Stimulated activated CD4-positive, alpha-beta T cell treated with anti-CD3 and anti-CD28 coated beads, Interleukin-15, amount 100 ng/mL, for 1 hour (primary cell): ENCODE data around the gene PIGQ.
A peak's percentile ranks its signal among the peaks of the same experiment; 100 is the strongest.

Source experiments
- DNase-seq, 2 donors: peaks; one replicate each; pipeline ENCODE4 v3.0.0-alpha.2; 2020; ENCODE audit warnings: low read depth in 1 of 2, low spot score in 1 of 2

PIGQ gene

DNA sequence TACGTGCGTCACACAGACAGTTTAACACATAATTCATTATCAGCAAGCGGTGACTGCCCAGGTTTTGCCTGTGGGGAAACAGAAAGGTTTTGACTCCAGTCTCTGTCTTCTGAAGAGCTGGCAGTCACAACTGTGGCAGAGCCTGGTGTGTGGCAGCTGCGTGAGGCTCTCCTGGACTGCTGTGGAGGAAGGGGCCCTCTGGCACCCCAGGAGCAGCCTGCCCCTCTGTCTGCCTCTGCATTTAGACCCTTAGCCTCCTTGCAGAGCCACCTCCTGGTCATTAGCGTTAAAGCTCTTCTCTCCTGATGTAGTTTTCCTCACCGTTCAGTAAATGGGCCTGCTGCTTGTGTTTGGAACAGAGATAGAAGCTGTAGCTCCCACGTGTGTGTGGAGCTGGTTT, 31.0 kb downstream of the PIGQ start:
- DNase-seq: no peak

DNA sequence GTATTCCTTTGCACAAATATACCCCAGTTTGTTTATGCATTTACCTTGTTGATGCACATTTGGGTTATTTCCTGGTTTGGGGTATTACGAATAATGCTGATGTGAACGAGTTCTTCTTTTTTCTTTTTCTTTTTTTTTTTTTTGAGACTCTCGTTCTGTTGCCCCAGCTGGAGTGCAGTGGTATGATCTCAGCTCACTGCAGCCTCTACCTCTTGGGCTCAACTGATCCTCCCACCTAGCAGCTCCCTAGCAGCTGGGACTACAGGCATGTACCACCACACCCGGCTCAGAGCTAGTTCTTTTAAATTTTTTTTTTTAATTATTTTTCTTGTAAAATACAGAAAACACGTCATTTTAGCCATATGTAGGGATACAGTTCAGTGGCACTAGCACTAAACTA, 34.2 kb downstream of the PIGQ start:
- DNase-seq: no peak

DNA sequence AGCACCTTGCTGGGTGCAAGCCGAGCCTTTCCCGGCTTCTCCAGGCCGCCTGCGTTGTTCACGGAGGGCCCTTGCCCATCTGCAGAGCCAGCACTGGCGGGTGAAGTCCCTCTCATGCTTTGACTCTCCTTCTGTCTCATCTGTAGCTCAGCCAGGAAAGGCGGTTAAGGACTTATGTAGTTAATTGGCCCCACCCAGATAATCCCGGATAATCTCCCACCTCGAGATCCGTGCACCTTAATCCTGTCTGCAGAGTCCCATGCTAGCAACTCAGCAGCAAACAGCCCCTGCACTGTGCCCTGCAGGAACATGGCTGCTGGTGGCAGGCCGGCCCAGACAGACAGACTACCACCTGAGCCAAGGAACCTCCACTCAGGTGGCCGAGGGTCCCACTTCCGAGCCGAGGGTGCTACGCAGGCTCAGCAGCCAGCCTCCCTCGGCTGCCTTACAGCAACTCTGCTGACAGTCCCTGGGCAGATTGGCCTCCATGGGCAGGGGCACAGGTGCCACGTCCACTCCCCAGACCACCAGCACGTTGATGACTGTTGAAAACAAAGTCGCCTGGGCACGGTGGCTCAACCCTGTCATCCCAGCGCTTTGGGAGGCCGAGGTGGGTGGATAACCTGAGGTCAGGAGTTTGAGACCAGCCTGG, 37.0 kb downstream of the PIGQ start:
- no peak for DNase-seq

DNA sequence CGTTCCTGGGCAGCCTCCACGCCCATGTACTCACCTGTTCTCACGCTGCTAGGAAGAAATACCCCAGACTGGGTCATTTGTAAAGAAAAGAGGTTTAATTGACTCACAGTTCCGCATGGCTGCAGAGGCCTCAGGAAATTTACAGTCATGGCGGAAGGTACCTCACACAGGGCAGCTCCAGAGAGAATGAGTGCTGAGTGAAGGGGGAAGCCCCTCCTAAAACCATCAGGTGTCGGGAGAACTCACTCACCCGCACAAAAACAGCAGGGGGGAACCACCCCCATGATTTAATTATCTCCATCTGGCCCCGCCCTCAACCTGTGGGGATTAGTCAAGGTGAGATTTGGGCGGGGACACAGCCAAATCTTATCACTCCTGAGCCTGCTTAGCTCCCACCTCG, 38.3 kb downstream of the PIGQ start:
- DNase-seq: no peak

DNA sequence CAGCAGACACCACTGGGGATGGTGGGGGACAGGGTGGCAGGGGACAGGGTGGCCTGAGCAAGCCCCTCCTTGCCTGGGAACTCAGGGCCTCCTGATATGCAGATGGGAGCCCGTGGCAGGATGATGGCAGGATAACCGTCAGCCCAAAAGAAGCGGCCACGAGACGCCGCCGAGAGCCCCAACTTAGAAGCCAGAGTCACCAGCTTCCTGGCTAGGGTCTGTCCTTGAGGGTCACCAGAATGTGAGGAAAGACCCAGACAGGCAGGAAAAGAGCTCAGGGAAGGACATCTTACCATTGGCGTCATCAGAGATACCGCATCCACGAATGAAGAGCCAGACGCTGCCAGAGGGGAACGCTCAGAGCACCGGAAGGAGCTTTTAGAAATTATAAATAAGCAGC, 39.5 kb downstream of the PIGQ start:
- DNase-seq: no peak

DNA sequence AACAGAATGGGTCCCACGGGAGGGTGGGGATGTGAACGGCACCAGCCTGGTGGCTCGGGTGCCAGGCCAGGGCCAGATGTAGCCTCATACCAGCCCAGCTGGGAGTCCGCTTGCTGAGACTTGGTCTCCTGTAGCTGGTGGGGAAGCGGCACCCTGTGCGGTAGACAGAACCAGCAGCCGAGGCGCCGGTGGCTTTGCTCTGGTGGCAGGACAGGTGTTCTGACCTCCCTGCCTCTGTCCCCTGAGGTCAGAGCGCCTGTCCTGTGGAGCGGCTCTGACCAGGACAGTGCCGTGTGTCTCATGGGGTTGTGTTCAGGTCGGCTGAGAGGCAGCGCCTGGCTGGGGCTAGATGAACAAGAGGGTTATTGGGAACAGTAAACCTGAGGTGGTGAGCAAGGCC, 40.2 kb downstream of the PIGQ start:
- DNase-seq: no peak

DNA sequence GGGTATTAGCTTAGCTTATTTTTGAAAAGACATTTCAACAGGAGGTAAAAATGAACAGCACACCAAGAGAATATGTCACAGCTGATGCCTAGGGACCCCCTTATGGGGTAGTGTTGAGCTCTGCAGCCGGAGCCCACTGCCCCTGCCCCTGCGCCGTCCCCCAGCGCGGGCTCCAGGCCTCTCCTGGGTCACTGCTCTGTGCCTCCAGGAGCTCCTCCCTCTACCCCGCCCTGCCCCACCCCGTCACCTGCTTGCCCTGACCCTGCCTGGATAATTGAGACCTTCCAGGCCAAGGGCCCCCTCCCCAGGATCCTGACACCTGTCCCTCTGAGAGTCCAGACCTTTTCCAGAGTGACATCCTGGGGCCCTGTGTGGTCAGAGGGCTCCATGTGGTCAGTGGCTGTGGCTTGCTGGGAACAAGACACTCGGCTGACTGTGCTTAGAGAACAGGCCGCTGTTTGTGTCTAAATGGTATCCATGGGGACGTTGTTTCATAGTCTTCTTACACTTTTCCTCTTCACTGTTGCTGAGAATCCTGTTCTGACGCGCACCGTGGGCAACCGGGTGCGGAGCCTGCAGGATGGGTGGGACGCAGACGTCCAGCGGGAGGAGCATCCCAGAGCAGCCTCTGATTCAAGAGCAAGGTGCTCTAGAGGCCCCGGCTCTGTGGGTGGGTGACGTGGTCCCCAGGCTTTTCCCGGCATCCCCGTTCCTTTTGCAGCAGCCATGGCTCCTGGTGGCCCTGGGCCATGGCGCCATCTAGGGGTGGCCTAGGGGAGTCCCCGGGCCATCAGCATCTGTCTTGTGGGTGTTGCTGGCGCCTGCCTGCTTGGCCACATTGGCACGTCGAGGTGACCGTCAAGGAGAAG, 41.0 kb downstream of the PIGQ start:
- DNase-seq: peak; percentile 31 to 36

DNA sequence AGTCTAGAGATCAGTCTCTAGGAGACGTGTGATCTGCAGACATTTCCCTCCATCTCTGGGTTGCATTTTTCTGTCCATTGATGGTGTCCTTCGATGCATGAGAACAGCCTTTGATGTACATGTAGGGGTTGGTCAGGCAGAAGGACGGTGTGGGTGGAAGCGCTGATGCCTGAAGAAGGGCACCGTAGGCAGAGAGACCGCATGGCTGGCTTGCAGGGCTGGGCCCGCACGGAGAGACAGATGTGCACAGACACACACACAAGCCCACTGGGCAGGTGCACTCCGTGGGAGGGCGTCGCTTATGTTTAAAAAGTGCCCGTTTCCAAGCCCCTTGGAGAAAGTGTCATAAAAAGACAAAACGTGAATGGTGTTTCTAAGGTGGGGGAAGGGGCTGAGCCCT, 45.4 kb downstream of the PIGQ start:
- DNase-seq: no peak

DNA sequence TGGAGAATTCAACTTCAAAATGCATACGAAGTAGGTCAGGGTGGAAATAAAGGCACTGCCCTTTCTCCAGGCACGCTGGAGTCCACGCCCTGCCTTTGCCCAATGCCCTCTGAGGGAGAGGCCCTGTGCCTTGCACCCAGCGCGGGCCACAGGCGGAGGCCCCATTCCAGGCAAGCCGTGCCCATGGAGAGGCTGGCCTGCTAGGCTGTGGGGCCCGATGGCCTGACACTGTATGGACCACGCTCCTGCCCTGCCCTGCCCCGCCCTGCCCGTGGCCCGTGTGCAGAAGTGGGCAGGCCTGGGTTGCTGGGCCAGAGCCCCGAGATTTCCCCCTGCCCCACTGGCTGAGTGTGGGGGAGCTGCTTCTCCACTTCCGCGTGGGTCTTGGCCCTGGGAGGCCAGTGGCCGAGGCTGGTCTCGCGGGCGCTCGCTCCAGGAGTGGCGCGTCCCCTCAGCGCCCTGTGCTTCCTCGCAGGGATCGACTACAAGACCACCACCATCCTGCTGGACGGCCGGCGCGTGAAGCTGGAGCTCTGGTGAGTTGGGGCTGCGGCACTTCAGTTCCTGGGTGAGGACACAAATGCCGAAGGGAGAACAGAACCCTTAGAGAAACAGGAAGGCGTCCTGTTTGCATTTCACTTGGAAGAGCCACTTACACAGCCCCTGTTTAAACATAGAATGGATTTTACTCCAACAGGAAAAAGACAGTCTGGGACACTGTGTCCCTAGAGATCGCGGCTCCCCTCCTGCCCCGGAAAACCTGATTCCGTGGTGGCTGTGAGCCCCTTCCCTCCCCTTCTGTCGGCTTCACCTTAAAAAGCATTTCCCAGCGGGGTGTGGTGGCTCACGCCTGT, 47.2 kb downstream of the PIGQ start:
- DNase-seq: no peak

DNA sequence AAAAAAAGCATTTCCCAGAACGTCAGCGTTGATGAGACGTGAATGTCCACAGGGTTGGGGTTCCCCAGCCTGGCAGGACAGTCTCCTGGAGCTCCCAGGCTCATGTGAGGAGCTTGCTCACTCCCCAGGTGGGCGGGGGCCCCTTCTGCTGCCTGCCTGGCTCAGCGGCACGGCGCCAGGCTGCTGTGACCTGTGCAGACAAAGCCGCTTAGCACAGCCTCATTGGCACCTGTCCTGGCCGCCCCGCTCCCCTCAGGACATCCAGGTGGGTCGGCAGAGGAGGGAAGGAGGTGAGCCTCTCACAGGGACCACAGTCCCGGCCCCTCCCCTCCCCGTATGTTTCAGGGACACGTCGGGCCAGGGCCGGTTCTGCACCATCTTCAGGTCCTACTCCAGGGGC, 48.1 kb downstream of the PIGQ start:
- DNase-seq: no peak

DNA sequence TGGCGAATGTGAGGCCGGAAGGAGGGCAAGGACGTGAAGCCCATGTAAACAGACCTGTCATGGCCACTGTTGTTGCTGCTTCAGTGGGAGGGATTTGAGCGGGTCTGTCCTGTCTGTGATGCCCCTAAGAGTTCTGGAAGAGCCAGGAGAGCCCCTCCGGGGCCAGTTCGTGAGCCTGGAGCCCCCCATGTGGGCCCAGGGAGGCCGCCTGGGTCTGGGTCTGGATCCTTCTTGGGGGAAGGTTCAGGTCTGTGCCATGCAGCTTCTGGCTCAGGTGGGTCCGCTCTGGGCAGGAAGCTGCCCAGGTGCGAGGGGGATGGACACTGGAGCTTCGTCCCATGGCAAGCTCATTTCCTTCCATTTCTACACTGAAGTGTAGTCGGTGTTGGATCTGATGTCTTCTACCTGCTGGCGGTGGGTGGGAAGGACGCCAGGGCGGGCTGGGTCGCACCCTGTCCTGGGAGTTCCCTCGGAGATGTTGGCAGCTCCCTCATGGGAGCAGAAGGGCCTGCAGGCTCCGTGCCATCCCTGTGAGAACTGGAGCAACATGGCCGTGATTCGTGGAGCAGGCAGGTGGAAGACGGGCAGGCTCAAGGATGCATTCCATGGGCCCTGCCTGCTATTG, 49.8 kb downstream of the PIGQ start:
- no peak for DNase-seq

DNA sequence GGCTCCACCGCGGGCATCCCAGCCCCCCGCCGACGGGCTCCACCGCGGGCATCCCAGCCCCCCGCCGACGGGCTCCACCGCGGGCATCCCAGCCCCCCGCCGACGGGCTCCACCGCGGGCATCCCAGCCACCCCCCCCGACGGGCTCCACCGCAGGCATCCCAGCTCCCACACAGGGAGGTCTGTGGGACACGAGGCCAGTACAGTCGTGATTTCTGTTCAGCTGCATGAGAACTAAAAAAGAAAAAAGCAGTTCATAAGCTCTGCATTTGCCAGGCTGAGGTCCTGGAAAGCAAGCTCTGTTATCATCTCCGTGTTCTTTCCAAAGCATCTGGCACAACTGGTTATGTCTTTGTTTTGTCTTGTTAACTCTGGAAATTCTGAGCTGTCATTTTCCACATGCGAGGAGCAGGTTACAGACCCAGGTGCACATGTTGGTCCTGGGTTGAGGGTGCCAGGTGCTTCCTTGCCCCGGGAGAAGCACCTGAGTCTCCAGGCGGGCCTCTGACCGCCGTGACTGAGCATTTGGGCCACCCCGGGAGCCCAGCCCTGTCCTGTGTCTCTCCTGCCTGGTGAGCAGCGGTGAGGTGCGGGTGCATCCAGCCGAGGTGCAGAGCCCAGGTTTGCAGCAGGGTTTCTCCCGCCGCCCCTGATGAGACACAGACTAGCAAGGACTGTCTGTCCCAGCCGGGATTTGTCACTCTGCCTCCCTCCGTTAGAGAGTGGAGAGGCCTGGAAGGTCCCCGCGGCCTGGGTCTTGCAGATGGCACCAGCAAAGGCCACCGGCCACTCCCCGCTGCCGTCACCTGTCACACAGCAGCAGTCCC, 51.1 kb downstream of the PIGQ start:
- no peak for DNase-seq

DNA sequence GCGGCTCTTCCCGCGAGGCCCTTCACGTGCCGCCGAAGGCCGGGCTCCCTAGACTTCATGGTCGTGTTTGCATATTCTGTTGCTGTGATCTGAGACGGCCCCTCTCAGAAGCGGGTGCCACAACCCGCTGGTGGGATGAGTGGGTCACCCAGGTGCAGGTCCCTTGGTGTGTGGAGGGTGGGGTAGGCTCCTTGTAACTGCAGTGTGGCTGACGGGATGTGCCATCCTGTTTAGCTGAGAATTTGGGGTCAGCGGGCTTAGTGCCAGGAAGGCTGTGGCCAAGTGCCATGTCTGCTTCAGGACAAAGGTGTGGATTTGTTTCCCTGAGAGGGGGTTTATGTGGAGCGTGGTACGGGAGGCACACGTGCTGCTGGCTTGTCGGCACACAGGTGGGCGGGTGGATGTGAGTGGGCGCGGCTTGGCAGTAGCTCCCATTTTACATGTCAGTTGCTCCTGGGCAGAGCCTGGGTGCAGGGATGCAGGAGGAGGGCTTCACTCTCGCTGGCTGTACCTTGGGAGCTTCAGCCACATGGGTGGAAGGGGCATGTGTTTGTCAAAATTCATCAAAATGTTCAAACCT, 51.8 kb downstream of the PIGQ start:
- DNase-seq: no peak

DNA sequence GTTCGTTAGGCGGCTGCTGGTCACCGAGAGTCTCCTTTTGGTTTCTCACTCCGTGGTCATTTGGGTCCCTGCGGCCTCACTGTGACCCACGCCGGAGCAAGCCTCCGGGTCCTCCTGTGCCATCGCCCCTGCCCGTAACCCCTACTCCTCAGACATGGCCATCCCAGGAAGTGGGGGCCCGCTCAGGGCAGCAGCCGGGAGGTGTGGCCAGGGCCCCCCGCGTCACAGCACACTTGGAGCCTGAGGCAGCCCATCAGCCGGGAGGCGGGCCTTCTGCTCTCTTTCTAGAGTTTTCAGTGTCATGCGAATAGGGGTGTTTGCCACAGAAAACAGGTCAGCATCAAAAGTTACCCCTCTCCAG, 53.1 kb downstream of the PIGQ start:
- DNase-seq: no peak

DNA sequence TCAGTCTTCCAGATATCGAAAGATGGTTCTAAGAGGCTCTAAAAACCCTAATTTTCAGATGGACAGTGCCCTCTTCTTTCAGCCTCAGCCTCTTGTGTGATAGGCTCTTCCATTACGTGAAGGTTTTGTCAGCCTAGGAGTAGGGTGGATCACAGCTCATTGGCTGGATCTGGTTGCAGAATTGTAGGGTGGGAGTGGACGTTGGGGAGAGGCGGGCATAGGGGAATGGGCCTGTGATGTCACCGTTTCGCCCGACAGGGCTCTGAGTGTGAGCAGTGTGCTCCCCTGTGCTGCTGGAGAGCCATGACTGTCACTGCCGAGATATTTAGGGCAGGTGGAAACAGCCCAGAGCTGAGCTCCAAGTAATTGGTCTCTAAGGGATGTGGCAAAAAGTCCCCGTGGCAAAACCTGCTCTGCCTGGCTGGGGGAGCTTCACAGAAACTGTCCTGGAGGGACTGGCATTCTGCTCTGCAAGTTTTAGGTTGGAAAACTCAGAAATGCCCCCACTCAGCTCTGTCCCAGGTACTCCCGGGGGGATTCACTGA, 54.8 kb downstream of the PIGQ start:
- DNase-seq: no peak

DNA sequence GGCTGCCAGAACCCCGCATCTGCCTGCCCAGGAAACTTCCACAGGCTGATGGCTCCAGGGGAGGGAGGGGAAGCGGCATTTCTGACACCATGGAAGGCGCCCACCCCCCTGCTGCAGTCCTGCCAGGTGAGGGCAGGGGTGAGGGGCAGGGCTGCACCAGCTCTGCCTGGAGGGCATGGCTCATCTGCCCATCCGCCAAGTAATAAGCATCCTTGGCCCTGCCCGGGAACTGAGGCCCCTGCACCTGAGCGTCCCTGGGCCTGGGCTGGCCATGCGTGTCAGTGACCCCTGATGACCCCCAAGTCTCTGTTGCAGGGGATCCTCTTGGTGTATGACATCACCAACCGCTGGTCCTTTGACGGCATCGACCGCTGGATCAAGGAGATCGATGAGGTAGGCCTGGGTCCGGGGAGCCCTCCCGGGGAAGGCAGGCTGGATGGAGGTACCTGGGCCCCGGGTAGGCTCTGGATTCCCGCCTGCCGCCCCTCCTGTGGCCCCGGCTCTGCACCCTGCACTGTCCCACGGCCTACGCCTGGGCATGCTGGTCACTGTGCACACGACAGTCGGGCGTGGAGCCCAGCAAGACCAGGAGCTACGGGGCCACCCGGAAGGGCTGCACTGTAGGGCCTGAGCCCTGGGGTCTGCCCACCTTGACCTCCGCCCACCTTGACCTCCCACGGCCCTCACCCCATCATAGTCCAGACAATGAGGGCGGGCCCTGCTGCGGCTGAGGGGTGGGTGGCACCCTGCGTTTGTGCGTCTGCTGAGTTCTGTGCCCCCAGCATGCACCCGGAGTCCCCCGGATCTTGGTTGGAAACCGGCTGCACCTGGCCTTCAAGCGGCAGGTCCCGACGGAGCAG, 55.6 kb downstream of the PIGQ start:
- DNase-seq: no peak

DNA sequence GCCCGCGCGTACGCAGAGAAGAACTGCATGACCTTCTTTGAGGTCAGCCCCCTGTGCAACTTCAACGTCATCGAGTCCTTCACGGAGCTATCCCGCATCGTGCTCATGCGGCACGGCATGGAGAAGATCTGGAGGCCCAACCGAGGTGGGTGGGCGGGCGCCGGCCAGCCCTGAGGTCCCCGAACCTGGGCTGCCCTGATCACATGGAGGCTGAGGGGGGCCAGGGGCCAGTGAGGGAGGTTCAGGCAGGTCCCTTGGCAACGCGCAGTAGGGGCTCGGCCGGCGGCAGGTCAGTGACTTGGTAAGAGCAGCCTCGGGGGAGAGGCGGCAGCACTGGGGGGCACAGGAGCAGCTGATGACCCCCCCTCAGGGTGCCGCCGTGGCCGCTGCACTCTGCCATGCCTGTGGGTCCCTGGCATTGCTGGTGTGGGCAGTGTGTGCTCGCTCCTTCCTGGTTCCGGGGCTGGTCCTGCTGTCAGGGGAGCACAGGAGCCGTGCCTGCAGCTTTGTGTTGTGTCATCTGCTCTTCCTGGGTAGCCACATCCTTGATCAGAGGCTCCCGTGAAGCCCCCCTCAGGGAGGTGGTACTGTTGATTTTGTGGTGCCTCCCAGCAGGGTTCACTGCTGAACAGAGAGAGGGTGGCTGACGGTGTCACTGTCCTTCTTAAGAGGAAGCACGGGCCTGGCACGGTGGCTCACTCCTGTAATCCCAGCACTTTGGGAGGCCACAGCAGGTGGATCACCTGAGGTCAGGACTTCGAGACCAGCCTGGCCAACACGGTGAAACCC, 56.4 kb downstream of the PIGQ start:
- DNase-seq: no peak

DNA sequence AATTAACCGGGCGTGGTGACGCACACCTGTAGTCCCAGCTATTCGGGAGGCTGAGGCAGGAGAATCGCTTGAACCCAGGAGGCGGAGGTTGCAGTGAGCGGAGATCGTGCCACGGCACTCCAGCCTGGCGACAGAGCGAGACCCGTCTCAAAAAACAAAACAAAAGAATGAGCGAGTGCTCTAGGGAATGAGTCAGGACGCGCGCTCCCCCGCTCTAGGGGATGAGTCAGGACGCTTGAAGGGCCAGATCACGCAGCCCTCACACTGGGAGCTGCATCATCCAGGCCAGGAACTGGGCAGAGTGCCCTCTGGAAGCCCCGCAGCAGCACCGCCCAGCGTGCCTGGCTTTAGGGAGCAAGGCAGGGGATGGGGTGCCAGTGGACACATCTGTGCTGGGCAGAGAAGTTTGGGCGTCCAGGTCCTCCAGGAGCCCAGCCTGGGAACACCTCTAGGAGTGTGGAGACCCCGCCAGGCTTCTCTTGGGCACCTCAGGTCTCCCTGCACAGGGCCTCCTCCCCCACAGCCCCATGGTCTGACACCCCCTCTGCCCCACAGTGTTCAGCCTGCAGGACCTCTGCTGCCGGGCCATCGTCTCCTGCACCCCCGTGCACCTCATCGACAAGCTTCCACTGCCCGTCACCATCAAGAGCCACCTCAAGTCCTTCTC, 57.2 kb downstream of the PIGQ start:
- no peak for DNase-seq
